GM10248 (cell line): ENCODE measurements around the gene TGM2.

Experiments
- CTCF ChIA-PET: fragments of 300-600 bp; sonication (Branson Sonifier 250); formaldehyde crosslinking; extraction: SDS; loops from one replicate; lab custom pipeline; 2021; ENCODE audit warnings: antibody characterized with exemption; lab: Yijun Ruan, JAX
- POLR2A ChIA-PET: fragments of 350-650 bp; sonication (Branson Sonifier 250); formaldehyde crosslinking; extraction: SDS; loops from one replicate; lab custom pipeline; 2020; ENCODE audit warnings: antibody characterized with exemption; lab: Yijun Ruan, JAX
- DNase-seq: peaks from one replicate; pipeline ENCODE4 v3.0.0; 2012; ENCODE audit errors: extremely low spot score
- TF ChIP-seq, protein P1 (sequence below): IDR thresholded peaks from 2 replicates; pipeline ENCODE4 v1.5.1; 2012; ENCODE audit warnings: mild to moderate bottlenecking, low read depth; ENCODE audit errors: extremely low read depth, missing control alignments, control extremely low read depth

The TGM2 gene

DNA sequence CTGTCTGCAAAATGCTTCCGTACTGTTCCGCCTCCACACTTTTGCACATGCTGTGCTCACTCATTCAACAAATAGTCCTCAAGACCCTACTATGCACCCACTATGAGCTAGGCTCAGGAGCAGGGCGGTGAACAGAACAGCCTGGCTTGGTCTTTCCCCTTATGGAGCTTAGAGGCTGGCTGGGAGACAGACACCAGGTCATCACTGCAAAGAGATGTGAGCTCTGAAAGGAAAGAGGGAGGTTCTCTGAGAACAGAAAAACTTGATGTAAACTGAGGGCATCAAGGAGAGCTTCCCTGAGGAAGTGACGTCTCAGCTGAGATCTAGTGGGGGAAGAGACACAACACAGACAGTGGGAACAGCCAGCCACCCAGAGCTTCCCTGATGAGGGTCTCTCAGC lies 31.0 kb upstream of the TGM2 start:
- TF ChIP-seq, protein P1, sequence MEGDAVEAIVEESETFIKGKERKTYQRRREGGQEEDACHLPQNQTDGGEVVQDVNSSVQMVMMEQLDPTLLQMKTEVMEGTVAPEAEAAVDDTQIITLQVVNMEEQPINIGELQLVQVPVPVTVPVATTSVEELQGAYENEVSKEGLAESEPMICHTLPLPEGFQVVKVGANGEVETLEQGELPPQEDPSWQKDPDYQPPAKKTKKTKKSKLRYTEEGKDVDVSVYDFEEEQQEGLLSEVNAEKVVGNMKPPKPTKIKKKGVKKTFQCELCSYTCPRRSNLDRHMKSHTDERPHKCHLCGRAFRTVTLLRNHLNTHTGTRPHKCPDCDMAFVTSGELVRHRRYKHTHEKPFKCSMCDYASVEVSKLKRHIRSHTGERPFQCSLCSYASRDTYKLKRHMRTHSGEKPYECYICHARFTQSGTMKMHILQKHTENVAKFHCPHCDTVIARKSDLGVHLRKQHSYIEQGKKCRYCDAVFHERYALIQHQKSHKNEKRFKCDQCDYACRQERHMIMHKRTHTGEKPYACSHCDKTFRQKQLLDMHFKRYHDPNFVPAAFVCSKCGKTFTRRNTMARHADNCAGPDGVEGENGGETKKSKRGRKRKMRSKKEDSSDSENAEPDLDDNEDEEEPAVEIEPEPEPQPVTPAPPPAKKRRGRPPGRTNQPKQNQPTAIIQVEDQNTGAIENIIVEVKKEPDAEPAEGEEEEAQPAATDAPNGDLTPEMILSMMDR: no peak
- ChIA-PET CTCF (interaction anchor here (0.7 to 10.3 kb wide), 7 partner anchors 9 to 632 kb away, joined by 3 to 70 read pairs (median 3); partner anchors contain the start of gene TGM2), POLR2A (interaction anchor here (0.5 kb wide), 1 partner anchor 35 kb away, joined by 3 read pairs; no protein-coding TSS in a partner anchor)
- no peak for DNase-seq

DNA sequence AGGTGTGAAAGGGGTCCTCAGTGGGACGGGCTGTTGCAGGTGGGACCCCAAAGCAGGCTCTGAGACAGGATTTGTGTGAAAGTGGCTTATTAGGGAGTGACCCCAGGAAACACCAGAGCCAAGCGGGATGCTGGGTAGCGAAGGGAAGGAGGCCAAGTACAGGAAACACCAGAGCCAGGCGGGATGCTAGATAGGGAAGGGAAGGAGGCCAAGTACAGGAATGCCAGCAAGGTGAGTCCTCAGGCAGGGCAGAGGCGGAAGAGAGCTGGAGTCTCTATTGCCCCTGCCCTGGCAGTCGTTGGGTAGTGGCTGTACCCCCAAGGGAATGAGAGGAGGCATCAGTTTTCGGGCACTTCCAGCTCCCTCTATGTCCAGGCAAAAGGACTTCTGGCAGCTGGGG lies 30.5 kb upstream of the TGM2 start:
- no peak for DNase-seq
- POLR2A ChIA-PET: no interaction called here
- CTCF ChIA-PET: interaction anchor here (0.9 to 10.3 kb wide), 6 partner anchors 15 to 631 kb away, joined by 3 to 70 read pairs (median 3); partner anchors contain the start of gene TGM2
- TF ChIP-seq, protein P1: no peak

DNA sequence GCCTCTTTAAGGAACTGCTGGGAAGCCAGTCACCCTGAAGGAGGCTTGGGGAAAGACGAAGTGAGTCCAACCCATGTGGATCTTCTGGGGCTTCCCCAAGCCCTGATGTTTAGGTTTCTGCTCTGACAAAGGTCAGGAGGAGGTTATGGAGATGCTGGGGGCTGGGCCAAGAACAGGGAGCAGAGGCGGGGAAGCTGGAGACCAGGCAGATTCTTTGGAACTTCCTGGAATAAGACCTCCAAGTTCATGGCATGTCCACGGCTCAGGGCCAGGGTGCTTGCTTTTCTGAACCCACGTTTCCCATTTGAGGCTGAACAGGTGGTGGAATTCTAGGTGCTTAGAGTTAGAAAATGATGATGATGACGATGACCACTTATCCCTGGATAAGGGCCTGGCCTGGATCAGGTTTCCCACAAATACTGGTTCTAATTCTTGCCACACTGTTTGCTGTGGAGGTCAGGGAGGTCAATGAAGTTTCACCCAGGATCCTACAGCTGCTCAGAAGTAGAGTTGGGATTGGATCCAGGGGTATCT lies 30.0 kb upstream of the TGM2 start:
- no peak for DNase-seq
- CTCF ChIA-PET: interaction anchor here (1.4 to 10.3 kb wide), 2 partner anchors 26 to 29 kb away, joined by 3 to 70 read pairs; no protein-coding TSS in a partner anchor
- TF ChIP-seq, protein P1: no peak
- POLR2A ChIA-PET: no interaction called here

DNA sequence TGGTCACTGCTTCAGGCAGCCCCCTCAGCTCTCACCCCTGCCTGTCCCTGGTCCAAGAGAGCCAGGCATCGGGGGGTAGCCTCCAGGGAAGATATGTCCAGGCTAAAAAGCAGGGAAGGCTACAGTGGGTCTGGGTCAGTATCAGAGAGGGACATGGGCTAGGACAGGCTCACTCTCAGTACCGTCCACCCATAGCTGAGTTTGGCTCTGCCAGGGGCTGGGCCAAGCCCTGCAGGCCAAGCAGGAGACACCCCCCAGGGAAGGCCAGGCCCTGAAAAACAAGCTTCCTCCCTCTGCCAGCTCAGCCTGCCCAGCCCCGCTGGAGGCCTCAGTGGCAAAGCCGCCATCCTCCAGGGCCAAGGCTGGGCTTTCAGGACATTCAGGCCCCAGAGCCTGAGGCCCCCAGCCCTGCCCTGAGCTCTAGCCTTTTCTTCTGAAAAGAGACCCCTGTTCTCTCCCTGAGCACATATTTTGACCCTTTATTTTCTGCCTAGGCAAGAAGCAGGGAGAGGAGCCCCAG lies 28.6 kb upstream of the TGM2 start:
- ChIA-PET POLR2A (no interaction called here), CTCF (interaction anchor here (1.3 to 10.3 kb wide), 2 partner anchors 27 to 120 kb away, joined by 4 to 70 read pairs; no protein-coding TSS in a partner anchor)
- TF ChIP-seq, protein P1: no peak
- no peak for DNase-seq

DNA sequence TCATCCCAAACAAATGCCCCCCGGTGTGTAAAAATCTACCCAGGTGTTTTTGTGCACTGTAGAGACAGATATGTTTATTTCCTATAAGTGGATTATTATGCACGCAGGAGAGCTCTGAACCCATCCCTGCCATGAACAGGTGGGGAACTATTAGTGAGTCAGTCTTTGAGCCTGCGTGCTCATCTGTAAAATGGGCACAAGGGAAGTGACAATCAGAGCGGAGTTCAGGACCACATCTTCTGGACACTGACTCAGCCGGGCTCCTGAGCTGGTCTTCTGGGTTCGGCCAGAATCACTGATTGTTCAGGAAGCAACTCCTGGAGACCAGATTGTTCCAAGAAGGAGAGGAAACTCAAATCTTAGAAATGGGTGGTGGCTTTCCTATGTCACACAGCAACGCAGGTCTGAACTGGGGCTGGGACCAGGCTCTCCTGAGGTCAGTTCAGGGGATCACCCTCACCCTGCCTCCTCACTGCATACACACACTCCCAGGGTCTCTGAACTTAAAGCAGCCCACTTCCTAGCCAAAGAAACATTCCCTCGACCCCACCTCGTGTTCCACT lies 27.3 kb upstream of the TGM2 start:
- TF ChIP-seq, protein P1: no peak
- no peak for DNase-seq
- ChIA-PET CTCF (interaction anchor here (1.3 to 2.4 kb wide), 2 partner anchors 29 to 119 kb away, joined by 4 to 12 read pairs; no protein-coding TSS in a partner anchor), POLR2A (no interaction called here)

DNA sequence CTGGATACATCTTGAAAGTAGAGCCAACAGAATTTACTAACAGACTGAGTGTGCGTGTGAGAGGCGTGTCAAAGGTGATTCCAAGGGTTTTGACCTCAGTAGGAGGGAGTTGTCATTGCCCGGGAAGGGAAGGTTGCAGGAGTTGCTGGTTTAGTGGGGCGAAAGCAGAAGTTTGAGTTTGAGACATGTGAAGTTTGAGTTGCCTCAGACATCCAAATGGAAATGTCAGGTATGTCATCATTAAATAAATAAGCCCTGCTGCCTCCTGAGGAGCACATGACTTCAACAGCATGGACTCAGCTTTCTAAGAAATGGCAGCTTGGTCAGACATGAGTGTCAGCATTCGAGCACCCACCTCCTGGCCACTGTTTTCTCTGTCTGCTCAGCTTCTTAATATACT lies 26.6 kb upstream of the TGM2 start:
- TF ChIP-seq, protein P1: no peak
- DNase-seq: no peak
- ChIA-PET CTCF (interaction anchor here (2.4 kb wide), 1 partner anchor 30 kb away, joined by 12 read pairs; no protein-coding TSS in a partner anchor), POLR2A (no interaction called here)
